NCI-H226 (cell line): ENCODE results near the gene TOMM6.

Source experiments
- DNase-seq: peaks from one replicate; pipeline ENCODE4 v3.0.0-alpha.2; 2015

Gene TOMM6

GRCh38 chr6:41824571-41825569 is 37.4 kb downstream of the TOMM6 start:
- DNase-seq, result no peak

DNA sequence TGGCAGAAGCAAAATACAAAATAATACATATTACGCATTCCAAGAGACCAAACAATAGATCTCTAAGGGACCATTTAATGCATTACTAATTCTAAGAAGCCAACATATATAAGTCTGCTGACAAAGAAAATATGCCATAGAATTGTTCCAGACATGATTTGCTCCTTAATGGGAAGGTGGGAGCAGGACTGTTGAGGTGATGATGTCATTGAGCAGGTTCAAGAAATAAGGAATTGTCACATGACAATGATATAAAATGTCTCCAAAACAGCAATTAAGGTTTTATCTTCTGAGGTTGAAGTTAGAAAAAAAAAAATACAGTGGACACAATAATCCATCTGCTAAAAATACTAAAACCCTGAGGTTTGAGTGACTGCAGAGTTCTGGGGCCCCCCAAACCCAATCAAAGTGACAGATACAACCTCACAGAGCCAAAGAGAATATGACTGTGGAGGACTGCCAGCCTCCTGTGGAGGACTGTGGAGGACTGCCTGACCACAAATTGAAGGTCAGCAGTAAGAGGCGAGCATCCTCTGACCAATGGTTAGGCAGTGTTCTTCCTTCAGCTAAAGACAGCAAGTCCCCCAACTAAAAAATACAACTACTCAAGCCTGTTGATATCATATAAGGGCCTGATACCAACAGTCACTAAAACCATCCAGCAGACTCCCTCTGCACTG is 39.0 kb downstream of the TOMM6 start:
- no peak for DNase-seq

DNA sequence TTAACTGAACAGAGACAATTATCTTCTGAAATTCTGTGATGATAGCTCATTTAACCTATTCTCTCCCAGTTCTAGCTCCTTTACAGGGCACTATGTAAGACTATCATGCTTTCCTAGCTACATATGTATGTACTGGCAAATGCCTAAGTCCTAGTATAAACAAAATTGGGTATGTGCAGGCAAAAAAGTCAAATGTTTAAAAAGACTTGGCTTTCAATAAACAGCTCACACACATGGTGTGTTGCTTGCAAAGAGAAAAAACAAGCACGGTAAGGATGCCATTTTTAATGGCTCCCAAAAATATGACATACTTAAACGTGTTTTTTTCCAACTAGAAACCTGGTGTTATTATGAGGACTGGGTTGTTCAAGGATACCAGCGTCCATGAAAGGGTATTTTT is 44.8 kb downstream of the TOMM6 start:
- no peak for DNase-seq

GRCh38 chr6:41836022-41836659 is 48.6 kb downstream of the TOMM6 start:
- no peak for DNase-seq

GRCh38 chr6:41836660-41837052 is 49.2 kb downstream of the TOMM6 start:
- no peak for DNase-seq
